ENCODE results near the gene FZD10. TPM values are rescaled to one million over a fixed set of nuclear protein-coding genes. Genes with fewer than 3 reads are reported as not detected.

FZD10 gene
- total and polyA plus RNA-seq, 2 experiments from 2014 or later: 0.35 to 1.7 TPM

DNA sequence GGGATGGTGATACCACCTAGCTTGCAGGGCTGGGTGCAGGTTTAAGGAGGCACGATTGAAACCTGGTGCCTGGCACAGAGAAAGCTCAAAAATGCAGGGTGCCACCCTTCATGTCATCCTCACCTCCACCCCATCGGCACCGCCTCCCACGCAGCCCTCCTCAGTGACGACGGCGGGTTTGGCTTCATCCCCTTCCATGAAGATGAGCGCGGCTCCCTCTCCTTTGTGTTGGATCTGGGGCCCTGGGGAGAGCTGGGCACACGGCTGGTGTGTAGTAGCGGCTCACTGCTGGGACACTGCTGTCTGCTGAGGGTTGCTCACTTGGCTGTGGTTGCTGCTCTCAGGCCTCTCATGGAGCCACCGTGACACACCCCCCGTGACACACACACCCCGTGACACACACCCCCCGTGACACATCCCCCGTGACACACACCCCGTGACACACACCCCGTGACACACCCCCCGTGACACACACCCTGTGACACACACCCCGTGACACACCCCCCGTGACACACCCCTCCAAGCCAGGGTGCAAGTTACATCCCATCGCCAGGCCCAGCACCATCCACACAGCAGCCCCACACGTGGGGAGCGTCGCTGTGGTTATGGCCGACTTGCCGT, 42.9 kb upstream of the FZD10 start:
- no peak for DNase-seq (ENCODE audit: low spot score)
- Histone ChIP-seq H3K9me2 (replicated peaks; ENCODE audit: insufficient read depth) (no peaks in the 10 kb centered on the region), H3K27me3 (peaks cover 3% of the 10 kb centered on the region), H4K20me1 (ENCODE audit: insufficient read depth, poor library complexity, severe bottlenecking) (no peaks in the 10 kb centered on the region), H3K4me3 (no peak overlapping the region), H3K4me1 (ENCODE audit: insufficient read depth) (peaks cover 10% of the 10 kb centered on the region), H2AFZ (no peak overlapping the region), H3K4me2 (no peak overlapping the region), H3K79me2 (no peaks in the 10 kb centered on the region), H3K36me3 (replicated peaks; ENCODE audit: insufficient read depth, low read depth) (no peaks in the 10 kb centered on the region), H3K27ac (no peak overlapping the region), H3K9me3 (ENCODE audit: low read depth) (no peaks in the 10 kb centered on the region)
- no peak for TF ChIP-seq EZH2phosphoT487 (IDR thresholded peaks at IDR 0.05; ENCODE audit: low read depth, severe bottlenecking, unreplicated experiment)
- no peak for TF ChIP-seq CTCF (IDR thresholded peaks at IDR 0.05; ENCODE audit: poor library complexity)
- TF ChIP-seq EZH2 (IDR thresholded peaks at IDR 0.05; ENCODE audit: borderline replicate concordance): no peak
- WGBS (ENCODE audit: low lambda C conversion rate, missing lambda C conversion rate): 96% methylated on average over 17 of the region's 27 CpGs

- Histone ChIP-seq H4K20me1 (ENCODE audit: insufficient read depth, poor library complexity, severe bottlenecking) (no peaks in the 10 kb centered on the region), H3K4me2 (no peak overlapping the region), H3K4me3 (no peak overlapping the region), H3K9me2 (replicated peaks; ENCODE audit: insufficient read depth) (no peaks in the 10 kb centered on the region), H3K27me3 (peaks cover 3% of the 10 kb centered on the region), H3K9me3 (ENCODE audit: low read depth) (no peaks in the 10 kb centered on the region), H2AFZ (no peak overlapping the region), H3K79me2 (no peaks in the 10 kb centered on the region), H3K4me1 (ENCODE audit: insufficient read depth) (peaks cover 10% of the 10 kb centered on the region), H3K36me3 (replicated peaks; ENCODE audit: insufficient read depth, low read depth) (no peaks in the 10 kb centered on the region), H3K27ac (no peak overlapping the region)
- TF ChIP-seq EZH2 (IDR thresholded peaks at IDR 0.05; ENCODE audit: borderline replicate concordance) (no peak), CTCF (IDR thresholded peaks at IDR 0.05; ENCODE audit: poor library complexity) (no peak), EZH2phosphoT487 (IDR thresholded peaks at IDR 0.05; ENCODE audit: low read depth, severe bottlenecking, unreplicated experiment) (no peak)
- no peak for DNase-seq (ENCODE audit: low spot score)
- WGBS (ENCODE audit: low lambda C conversion rate, missing lambda C conversion rate): 89% methylated on average over 30 of the region's 31 CpGs
Observed at GRCh38 chr12:130120012-130120805, 42.1 kb upstream of the FZD10 start.

GRCh38 chr12:130121226-130122000, 40.9 kb upstream of the FZD10 start:
- no peak for TF ChIP-seq EZH2phosphoT487 (IDR thresholded peaks at IDR 0.05; ENCODE audit: low read depth, severe bottlenecking, unreplicated experiment)
- Histone ChIP-seq H3K79me2 (no peaks in the 10 kb centered on the region), H3K4me3 (no peak overlapping the region), H3K9me3 (ENCODE audit: low read depth) (no peaks in the 10 kb centered on the region), H3K27ac (no peak overlapping the region), H4K20me1 (ENCODE audit: insufficient read depth, poor library complexity, severe bottlenecking) (no peaks in the 10 kb centered on the region), H3K4me2 (no peak overlapping the region), H3K4me1 (ENCODE audit: insufficient read depth) (peaks cover 10% of the 10 kb centered on the region), H3K36me3 (replicated peaks; ENCODE audit: insufficient read depth, low read depth) (no peaks in the 10 kb centered on the region), H3K27me3 (peaks cover 3% of the 10 kb centered on the region), H2AFZ (no peak overlapping the region), H3K9me2 (replicated peaks; ENCODE audit: insufficient read depth) (no peaks in the 10 kb centered on the region)
- 68% methylated on average over 11 of the region's 11 CpGs for WGBS (ENCODE audit: low lambda C conversion rate, missing lambda C conversion rate)
- no peak for DNase-seq (ENCODE audit: low spot score)
